SH-SY5Y (cell line): ENCODE measurements around the gene IRF8.

Experiments
- GATA2 ChIP-seq: IDR thresholded peaks from 2 replicates; pipeline ENCODE4 v1.6.1; 2011; ENCODE audit warnings: mild to moderate bottlenecking, low read depth, low read length
- GATA3 ChIP-seq: IDR thresholded peaks from 2 replicates; pipeline ENCODE4 v1.6.1; 2011; ENCODE audit warnings: low read depth, mild to moderate bottlenecking, low read length, moderate library complexity

The IRF8 gene, protein sequence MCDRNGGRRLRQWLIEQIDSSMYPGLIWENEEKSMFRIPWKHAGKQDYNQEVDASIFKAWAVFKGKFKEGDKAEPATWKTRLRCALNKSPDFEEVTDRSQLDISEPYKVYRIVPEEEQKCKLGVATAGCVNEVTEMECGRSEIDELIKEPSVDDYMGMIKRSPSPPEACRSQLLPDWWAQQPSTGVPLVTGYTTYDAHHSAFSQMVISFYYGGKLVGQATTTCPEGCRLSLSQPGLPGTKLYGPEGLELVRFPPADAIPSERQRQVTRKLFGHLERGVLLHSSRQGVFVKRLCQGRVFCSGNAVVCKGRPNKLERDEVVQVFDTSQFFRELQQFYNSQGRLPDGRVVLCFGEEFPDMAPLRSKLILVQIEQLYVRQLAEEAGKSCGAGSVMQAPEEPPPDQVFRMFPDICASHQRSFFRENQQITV

DNA sequence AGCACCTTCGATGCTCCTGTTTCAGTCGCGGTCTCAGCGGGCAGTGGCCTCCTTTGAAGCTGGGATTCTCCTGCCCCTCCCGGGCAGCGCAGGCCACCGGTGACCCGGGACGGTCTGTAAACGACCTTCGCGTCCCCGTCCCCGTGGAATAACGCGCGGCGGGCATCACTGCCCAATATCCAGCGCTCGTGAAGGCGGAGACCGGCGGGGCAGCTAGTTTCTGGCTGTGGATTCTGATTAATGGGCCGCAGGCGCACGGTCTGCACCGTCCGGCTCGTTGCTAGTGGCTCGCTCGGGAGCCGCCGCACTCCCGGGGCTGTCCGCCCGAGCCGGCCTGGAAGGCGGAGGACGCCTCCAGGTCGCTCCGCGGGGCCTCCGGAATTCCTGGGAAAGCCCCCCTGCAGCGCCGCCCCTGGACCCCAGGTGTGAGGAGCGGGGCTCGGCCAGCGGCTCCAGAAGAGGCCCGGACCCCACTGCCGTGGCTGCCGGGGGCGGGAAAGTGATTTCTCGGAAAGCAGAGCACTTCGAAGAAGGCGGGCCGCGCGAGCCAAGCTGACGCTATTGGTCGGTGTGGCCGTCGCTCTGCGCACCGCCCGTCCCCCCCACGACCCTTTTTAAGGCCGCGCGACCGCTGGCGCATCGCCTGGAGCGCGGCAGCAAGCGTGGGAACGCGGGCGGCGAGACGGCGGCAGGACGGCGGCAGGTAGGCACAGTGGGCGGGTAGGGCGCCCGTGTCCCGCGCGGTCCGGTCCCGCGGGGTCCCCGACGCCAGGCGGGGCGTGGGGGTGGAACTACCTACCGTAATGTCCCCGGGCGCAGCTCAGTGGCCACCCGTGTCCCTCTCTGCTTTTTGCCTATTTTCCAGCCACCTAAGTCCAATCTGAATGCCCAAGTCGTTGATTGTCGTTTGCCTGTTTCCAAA, at the start of gene IRF8:
Gene IRF8 (plus strand): TSS at position 642 of the 922 bp plus-strand sequence. CDS start 3,854 bp downstream, outside the sequence.
- TF ChIP-seq GATA3, result no peak
- TF ChIP-seq GATA2, result no peak

DNA sequence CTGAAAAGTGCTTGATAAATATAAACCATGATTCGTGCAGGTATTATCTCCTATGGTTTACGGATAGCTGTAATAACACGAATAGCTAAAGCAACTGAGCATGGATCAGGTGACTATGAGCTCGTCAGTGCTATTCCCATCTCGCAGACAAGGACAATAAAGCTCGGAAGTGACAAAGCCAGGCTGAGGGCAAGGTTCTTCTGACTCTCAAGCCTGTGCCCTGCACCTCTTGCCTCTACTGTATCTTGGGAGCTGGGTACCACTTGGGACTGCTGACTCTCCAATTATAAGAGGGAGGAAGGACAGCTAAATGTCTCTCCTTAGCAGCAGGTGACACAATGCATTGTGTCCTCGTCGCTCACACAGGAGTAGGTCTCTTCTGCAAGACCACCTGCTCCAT, 49.6 kb upstream of the IRF8 start:
- TF ChIP-seq GATA3, result no peak
- no peak for TF ChIP-seq GATA2

DNA sequence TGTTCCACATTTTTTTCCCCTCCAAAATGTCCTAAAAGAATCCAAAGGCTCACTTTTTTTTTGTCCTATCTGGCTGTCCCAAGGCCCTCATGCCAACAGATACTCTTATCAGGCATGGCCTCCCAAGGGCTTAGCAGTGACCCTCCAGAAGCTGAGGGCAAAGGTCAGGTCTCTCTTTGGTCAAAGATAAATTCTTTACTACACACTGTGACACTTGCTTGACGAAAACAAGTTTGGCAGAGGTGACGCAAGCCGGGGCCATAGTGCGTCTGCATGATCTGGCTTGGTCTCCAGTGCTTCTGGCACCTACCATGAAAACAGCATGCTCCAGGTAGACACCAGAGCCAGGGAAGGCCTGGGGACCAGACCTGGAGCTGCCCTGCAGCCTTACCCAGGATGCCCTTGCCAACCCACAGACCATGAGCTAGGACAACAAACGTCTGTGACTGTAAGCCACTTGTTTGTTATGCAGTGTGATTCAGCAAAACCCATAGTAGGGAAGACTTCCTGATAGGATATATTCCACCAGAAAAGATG, 48.5 kb upstream of the IRF8 start:
- TF ChIP-seq GATA3, result no peak
- no peak for TF ChIP-seq GATA2

DNA sequence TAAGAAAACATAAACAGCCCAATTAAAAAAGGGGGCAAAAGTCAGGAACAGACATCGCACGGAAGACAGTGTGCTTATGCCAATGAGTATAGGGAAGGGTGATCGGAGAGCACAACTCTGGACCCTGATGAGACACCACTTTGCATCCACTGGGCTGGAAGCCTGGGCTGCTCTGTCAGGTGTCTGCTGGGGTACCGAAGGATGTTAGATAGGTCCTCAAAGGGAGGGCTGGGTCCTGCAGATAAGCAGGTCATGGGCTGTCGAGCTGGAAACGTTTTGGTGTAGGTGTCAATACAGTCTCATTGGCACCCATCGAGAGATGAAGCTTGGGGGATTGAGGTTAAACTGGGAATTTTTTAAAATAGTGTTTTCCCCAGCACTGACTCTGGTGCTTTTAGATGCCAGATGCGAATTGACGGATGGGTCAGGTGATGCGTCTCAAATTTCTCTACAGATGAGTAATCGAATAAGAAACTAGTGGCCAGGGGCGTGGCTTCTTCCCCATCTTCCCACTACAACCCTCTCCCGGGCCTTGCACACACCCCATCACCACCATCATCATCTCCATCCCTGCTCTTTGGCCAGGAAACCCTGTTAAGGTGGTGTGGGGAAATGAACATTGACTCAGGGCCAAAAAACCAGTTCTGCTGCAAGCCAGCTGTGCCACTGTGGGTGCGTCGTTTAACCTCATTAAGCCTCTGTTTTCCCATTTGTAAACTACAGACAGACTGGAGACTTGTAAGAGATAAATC, 47.8 kb upstream of the IRF8 start:
- TF ChIP-seq GATA3 (no peak), GATA2 (no peak)

DNA sequence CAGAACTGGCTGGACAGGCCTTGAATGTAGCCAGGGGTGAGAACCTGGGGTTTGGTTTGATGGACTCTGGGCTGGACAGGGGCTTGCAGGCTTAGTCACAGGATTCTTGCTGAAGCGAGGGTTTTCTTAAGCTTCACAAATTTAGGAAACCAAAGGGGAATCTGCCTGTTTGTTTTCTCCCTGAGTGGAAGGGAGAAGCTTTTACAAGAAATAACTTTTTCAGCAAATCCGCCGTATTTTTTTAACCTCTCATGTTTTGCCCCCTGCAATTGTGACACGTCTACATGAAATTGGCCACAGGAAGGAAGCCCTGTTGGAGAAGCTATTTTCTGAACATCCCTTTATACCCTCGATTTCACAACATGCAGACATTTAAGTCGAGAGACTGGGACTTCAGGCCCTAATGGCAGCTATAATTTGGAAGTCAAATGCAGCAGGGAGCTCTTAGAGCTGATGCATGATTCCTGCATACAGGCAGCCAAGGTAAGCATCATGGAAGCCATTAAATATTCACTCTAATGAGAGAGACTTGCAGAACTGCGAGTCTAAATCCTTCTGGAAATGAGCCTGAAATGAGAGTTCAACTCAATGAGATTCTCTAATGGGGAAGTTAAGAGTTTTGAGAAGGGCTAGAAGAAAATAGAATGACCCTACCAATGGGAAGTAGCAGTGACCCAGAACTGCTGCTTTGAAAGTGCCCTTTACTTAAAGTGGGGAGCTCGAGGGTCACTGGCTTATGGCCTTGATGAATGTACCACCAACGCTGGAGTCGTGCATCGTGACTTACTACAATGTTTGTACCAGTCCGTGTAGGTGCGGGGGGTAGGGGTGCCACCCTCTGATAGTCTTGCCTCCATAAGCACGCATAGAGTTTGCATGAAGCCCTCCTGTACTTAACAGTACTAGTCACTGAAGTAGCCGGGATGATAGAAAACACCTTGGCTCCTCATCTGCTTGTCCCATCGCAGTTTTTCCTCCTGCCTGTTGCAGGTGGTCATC, 45.1 kb upstream of the IRF8 start:
- no peak for TF ChIP-seq GATA2
- no peak for TF ChIP-seq GATA3

DNA sequence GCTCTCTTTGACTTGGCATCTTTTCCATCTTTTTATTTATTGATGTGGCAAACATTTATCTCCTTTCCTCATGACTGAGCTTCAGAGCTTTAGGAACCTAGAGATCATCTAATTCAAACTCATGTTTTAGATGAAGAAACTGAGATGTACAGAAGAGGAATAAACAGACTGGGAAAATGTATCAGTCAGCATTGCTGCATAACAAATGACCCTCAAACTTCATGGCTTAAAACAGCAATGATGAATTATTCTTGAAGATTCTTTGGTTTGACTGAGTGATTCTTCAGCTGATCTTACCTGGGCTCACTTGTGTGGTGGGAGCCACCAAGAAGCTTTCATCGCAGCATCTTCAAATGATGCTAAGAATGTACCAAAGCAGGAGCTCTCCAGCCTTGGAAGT, 44.0 kb upstream of the IRF8 start:
- TF ChIP-seq GATA2, result no peak
- TF ChIP-seq GATA3, result no peak

DNA sequence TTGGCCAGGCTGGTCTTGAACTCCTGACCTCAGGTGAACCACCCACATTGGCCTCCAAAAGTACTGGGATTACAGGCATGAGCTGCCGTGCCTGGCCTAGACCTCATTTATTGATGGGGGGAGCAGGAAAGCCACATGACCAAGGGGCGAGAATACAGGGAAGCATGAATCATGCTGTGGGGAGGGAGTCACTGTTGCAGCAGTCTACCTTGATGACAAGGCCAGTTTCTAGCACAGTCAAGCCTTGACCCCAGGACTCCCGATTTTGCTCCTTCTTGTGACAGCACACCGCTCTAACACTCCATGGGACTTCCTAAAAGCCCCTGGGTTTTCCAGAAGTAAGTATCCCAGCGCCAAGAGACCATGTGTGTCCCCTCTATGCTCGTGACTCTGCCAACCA, 42.9 kb upstream of the IRF8 start:
- TF ChIP-seq GATA3 (no peak), GATA2 (no peak)

DNA sequence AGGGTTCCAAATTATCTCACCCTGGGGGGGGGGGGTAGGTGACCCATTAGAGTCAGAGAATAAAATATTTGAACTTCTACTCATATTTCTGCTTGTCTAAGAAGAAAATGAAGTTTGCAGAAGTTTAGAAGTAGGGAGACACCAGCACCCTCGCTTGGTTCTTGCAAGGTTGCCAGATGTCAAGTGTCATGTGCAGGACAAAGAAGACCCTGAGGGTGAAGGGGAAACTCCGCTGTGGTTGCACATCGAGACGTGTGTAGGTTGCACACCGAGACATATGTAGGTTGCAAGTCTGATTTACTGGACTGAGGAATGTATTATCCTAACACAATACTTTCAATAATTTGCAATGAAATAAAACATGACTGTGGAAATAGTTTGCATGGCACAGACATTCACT, 42.4 kb upstream of the IRF8 start:
- TF ChIP-seq GATA3 (no peak), GATA2 (no peak)

DNA sequence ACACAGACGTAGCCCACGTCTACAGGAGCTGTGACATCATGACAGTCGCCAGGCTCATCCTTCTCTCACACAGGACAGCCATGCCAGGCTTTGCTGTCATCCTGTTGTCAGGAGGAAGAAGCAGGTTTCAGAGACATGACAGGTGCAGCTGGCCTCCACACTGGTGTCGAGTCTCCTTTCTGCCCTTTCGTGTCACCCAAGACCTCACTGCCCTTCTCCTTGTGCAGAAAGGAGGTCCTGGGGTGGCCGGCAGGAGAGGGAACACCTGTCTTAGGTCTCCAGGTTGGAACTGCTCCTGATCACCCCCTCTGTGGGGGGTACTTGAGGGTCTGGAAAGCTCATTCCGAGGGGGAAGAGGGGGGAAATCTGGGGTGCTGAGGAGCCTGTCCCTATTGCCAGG, 41.6 kb upstream of the IRF8 start:
- TF ChIP-seq GATA2 (no peak), GATA3 (no peak)

DNA sequence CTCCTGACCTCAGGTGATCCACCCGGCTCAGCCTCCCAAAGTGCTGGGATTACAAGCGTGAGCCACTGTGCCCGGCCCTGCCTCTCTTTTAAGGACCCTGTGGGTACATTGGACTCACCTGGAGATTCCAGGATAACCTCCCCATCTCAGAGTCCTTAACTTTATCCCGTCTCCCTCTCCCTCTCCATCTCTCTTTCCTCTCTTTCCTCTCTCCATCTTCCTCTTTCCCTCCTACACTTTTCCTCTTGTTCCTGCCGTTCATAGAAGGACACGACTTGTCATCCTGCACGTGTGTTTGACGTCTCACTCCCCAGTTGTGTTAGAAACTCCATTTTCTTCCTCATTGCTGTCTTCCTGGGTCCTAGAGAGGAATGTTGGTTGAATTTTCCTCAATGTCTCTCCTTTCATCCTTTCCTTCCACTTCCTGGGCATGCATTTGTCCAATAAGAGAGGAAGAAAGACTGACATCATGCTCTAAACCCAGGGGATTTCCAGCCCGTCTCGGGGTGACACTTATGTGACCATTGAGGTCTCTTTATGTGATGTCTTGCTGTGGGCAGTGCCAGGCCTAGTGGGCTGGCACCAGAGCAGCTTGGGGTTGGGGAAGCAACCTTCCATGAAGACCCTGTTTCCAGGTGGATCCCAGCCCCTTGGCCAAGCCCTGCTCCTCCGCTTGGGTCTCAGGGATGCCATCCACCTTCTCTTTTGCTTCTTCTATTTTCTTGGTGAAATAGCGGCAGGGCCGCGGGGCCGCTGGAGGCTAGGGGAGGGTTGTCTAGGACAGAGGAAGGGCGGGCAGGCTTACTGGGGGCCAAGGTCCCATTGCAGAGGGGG, 39.8 kb upstream of the IRF8 start:
- TF ChIP-seq GATA3 (no peak), GATA2 (no peak)

DNA sequence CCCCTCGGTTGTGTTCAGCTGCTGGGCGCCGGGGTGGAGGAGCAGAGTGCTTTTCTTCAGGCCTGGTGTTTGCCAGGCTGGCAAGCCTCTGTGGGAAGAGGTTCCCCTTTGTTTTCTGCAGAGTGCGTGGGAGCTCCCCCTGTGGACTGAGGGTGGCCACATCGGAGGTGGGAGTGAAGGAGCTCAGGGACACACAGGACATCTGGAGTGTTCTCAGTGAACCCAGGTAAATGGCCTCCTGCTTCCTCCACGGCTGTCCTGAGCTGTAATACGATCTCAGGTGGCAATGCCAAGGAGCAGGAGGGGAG, 39.2 kb upstream of the IRF8 start:
- no peak for TF ChIP-seq GATA3
- no peak for TF ChIP-seq GATA2

DNA sequence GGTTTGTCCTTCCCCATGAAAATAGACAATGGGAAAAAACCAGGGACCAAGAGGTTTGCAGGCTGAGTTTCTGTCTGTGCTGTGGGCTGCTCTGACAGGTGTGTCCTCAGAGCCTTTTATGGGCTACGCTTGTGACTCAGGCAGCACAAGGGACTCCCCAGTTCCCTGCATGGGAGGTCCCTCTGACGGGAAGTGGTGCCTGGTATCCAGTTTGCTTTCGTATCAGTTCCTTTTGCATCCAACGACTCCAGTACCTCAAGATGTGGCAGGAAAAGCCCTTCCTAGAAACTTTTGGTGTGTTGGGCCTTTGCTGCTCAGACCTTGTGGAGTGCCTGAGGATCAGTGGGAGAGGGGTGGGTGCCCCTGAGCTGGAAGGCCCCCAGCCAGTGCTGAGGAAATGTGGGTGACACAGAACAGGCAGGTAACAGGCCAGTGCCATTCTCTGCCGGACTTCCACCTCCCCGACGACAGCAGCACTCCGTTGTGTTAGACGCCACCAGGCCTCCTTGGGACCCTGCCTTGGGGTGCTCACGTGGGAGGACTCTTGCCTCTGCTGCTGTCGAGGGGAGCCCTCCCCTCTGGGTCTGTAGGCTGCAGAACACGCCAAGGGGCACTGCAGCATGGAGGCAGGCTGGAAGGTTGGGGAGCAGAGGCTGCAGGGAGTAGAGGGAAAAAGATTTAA, 38.4 kb upstream of the IRF8 start:
- TF ChIP-seq GATA2, result no peak
- TF ChIP-seq GATA3, result no peak
